ENCODE results near the gene ADGRF5.

ADGRF5 gene, protein sequence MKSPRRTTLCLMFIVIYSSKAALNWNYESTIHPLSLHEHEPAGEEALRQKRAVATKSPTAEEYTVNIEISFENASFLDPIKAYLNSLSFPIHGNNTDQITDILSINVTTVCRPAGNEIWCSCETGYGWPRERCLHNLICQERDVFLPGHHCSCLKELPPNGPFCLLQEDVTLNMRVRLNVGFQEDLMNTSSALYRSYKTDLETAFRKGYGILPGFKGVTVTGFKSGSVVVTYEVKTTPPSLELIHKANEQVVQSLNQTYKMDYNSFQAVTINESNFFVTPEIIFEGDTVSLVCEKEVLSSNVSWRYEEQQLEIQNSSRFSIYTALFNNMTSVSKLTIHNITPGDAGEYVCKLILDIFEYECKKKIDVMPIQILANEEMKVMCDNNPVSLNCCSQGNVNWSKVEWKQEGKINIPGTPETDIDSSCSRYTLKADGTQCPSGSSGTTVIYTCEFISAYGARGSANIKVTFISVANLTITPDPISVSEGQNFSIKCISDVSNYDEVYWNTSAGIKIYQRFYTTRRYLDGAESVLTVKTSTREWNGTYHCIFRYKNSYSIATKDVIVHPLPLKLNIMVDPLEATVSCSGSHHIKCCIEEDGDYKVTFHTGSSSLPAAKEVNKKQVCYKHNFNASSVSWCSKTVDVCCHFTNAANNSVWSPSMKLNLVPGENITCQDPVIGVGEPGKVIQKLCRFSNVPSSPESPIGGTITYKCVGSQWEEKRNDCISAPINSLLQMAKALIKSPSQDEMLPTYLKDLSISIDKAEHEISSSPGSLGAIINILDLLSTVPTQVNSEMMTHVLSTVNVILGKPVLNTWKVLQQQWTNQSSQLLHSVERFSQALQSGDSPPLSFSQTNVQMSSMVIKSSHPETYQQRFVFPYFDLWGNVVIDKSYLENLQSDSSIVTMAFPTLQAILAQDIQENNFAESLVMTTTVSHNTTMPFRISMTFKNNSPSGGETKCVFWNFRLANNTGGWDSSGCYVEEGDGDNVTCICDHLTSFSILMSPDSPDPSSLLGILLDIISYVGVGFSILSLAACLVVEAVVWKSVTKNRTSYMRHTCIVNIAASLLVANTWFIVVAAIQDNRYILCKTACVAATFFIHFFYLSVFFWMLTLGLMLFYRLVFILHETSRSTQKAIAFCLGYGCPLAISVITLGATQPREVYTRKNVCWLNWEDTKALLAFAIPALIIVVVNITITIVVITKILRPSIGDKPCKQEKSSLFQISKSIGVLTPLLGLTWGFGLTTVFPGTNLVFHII (N-terminal part only)

DNA sequence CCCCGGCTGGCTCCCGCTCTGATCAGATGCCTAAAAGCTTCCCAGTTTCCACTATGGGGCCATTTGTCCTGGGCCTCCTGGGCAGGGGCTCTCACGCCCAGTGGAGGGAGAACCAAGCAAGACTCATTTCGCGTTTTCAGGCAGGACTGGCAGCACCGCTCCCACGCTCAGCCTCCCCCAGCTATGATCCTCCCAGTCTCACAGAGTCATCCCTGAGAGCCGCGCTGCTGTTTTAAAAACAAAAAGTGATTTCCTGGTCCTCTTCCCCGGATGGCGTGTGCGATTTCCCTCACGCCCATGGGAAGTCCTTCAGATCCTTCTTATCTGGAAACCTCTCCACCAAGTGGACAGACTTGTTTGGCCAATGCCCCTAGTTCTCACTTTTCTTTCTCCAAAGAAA, at the start of gene ADGRF5:
ADGRF5 (minus strand) TSS at position 208 of the 400 bp plus-strand sequence. CDS start 15,176 bp downstream, outside the sequence.
- no peak for DNase-seq (ENCODE audit: low read depth in 2 of 2)

DNA sequence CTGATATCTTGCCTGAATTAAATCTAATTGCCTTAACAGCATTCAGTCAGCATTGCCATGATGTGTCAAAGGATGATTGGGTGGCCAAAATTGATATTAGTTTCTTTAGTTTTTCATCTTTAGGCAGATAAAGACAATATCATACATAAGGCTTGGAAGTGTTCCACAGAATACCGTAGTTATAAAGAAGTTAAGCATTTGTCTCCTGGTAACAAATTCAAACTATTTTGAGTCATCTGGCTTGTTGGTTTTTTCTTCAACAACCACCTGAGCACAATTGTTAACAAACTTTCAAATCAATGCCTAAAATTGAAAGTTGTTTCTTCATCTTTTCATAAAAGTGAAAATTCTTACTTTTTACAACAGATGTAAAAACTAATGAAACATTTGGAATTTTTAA, 47.5 kb upstream of the ADGRF5 start:
- no peak for DNase-seq (ENCODE audit: low read depth in 2 of 2)

DNA sequence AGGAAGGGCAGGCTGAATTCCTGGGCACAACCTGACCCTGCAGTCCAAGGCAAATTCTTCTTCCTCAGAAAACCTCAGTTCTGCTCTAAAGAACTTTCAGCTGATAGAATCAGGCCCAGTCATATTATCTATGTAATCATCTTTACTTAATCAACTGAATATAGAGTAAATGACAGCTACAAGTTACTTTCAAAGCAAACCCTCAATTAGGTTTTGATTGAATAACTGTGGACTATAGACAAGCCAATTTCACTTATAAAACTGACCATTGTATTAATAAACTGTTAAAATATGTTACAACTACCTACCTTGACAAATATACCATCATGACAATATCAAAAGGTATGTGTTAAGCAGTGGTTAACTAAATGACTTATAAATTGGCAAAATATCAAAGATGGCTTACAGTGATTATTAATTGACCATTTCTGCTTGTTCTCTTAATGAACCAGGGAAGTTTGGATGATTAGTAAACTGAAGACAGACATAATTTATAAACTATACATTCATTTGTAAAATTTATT, 46.1 kb upstream of the ADGRF5 start:
- DNase-seq (ENCODE audit: low read depth in 2 of 2): no peak

DNA sequence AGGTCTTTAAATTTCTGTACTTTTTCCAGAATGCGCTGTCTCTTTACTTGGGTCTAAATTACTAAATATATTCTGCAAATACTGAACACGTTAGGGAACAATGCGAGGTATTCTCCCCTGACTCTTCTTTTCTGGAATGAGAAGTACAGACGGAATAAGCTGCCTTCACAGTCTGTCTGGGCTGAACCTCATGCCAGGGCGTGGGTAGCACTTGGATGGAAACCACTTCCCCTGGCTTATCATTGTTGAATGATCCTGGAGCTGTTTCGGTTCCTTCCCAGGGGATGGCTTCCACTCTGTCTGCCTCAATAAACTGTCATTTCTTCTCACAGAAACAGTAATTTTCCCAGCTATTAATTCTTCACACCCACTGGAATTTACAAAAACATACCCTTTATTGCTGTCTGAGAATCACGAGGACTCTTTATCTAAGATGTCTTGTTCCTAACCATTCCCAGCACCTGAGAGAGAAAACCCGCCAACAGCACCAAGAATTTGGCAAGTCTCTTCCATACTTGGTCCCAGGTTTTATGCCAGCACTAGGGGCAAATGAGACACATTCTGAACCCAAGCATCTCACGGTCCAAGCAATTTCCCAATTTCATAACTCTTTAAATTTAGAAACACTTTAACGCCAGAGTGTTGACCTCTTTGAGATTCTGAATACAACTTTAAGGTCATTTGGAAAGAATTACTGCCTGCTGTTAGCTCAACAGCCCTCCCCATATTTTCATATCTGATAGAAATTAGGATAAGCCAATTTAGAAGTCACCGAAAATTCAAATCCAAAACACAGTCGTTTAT, 43.2 kb upstream of the ADGRF5 start:
- DNase-seq (ENCODE audit: low read depth in 2 of 2): no peak

DNA sequence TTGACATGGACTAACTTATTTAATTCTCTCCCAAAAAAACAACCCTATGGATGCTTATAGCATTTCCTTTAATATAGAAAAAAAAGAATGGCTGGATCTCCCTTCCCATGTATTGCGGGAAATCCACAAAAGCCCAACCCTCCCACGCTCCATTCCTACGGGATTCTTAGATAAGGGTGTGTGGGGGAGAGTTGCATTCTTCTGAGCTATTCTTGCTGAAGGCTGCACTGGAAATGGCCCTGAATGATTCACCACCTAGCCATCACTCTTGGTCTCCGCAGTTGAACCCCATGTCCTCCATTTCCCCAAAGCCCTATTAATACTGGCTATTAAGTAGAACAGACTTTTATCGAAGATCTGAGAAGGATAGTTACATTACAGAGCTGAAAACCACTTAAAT, 41.9 kb upstream of the ADGRF5 start:
- DNase-seq (ENCODE audit: low read depth in 2 of 2): no peak

DNA sequence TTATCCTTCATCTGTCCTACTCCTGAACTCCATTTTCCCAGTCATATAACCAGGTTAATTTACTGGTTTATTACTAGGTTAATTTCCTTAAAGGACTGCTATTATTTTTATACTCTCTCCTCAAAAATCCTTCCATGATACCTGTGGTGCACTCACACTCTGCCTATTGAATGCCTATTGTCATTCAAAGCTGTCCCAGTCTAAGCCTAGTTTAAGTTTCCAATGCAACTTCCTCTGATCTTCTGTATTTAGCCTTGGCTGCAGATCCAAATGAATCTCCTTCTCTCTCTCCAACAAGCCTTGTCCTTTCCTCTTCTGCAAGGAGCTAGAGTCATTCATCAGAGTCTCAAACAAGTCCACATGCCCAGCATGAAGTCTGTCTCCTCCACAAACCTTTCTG, 41.3 kb upstream of the ADGRF5 start:
- no peak for DNase-seq (ENCODE audit: low read depth in 2 of 2)

DNA sequence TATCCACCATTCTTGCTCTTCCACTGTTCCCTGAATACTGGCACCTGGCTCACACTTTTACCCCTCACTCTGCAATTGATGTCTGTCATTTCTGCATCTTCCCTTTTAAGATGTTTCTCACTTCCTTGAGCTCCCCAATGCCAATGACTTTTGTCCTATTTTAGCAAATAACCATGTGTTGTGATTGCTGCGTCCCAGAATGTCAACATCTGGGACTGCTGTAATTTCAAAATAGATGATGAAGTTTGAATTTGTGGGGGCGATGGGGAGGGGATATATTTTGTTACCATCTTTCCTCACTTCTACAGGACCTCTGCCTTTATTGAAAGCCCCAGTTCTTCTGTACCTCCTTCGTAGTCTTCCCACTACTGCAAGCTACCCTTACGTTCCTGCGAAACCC, 40.0 kb upstream of the ADGRF5 start:
- no peak for DNase-seq (ENCODE audit: low read depth in 2 of 2)

DNA sequence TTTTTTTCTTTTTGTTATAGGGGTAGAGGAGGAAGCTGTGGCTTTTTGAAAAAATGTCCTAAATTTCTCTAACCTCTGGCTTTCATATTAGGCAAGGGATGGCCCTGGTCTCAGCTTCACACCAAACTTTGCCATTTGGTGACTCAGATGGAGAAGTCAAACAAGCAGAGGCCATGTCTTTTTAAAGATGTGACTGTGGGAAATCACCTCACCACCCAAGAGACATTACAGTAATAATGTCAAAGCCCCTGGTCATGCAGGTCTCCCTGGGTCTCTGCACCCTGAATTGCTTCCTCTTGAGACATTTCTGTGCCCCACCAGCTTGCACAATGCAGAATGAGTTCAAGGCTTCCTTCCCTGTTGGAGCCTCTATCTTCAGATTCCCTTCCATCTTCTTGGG, 39.5 kb upstream of the ADGRF5 start:
- DNase-seq (ENCODE audit: low read depth in 2 of 2): no peak

DNA sequence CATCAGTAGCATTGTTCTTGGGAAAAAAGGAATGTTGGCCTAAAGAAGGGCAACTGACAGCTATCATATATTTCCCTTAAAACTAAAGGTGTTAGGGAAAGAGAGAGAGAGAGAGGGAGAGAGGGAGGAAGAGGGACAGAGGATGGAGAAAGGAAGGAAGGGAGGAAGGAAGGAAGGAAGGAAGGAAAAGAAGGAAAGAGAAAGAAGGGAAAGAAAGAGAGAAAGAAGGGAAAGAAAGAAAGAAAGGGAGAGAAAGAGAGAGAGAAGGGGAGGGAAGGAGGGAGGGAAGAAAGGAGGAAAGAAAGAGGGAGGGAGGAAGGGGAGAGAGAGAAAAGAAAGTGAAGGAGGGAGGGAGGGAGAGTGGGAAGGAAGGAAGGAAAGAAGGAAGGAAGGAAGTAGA, 37.7 kb upstream of the ADGRF5 start:
- DNase-seq (ENCODE audit: low read depth in 2 of 2): no peak

DNA sequence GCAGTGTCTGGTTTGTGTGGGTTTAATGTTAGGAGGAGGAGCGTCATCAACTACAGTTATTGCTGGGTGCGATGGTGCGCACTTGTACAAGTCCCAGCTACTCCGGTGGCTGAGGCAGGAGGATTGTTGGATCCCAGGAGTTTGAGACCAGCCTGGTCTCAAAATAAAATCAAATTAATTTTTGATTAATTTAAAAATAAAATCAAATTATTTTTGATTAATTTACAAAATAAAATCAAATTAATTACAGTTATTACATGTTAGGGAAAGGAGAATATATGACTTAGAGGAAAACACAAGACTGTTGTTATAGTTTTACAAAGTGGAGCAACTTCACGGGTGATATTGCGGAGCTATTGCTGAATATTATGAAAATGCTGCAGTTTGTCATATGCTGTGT, 34.7 kb upstream of the ADGRF5 start:
- DNase-seq (ENCODE audit: low read depth in 2 of 2): no peak

DNA sequence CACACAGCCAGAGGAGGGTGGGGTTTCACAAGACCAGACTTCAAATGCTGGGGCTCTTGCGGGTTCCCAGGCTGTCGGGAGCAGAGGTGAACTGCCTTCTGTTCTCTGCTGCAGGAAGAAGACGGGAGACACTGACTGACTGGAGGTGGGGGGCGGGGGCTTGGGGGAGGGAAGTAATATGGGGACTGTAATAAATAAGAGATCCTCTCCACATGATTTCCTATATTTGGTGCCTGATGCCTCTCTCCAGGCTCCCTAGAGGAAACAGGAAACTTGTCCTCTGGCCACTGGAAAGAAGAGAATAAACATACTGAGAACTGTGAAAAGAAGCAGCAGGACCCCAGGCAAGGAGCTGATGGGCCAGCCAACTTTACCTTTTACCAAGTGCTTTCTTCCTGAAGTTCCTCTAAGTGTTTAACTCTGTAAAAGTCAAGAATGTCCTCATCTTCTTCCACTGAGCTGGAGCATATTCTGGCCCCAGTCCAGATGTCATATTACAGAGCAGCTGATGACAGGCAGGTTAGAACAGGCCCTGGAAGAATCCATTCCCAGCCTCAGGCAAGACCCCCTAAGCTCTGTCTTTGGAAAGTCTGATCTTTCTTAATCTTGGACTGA, 33.2 kb upstream of the ADGRF5 start:
- no peak for DNase-seq (ENCODE audit: low read depth in 2 of 2)

DNA sequence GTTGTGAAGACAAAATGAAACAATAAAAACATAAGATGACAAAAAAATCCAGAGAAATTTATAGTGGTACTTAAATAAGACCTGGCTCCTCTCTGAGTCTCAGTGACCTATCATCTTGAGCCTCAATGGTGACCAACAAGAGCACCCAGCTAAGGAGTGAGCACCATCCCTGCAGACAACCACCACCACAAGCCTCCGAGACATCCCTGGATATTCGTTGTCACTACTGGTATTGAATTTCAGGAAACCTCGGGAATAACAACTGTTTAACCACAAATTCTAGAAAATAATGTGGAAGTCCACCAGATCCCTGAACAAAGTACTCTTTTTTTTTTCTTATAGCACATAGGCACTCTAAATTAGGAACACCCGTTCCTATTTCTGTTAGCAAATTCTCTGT, 32.2 kb upstream of the ADGRF5 start:
- no peak for DNase-seq (ENCODE audit: low read depth in 2 of 2)

DNA sequence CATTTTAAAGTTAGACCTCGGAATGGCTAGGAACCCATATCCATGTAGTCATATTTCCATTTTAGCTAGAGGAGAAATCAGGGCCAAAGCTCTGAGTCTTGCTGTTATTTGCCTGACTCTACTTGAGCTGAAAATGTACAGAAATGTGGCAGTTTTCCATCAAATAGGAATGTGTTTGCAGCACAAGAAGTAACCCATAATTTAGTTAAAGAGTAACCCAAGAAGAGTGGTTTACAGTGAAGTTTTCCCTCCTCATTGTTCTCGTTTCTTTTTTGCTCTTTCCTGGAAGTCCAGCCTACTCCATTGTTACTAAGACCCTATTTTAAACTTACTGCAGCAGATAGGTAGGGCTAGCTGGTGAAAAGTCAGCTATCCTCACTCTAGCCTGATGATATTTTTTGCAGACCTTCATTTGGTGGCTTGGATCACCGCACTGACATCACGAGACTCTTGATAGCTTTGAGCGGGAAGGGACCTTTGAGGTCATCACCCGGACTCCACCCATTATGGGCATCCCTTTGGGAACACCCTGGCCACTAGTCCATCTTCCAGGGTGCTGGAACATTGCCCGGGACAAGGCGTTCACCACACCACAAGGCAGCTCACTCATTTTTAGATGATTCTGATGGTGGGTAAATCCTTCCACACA, 28.0 kb upstream of the ADGRF5 start:
- DNase-seq (ENCODE audit: low read depth in 2 of 2): no peak

DNA sequence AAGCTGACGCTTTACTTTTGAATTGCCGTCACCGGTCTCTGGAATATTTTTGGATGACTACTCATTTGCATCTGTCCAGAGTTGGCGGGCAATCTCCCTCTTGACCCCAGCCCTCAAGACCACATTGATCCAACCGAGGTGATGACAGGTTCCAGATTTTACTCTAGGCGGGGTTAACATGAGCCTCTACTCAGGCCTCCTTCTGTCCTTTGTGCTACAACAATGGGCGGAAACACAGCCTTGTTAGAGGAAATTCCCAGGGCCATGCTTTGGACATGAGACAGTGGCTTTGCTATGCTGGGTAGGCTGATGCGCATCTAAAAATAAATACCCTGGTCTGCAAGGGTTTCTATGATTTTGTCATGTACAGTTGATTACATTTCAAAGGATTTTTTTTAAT, 27.0 kb upstream of the ADGRF5 start:
- no peak for DNase-seq (ENCODE audit: low read depth in 2 of 2)

DNA sequence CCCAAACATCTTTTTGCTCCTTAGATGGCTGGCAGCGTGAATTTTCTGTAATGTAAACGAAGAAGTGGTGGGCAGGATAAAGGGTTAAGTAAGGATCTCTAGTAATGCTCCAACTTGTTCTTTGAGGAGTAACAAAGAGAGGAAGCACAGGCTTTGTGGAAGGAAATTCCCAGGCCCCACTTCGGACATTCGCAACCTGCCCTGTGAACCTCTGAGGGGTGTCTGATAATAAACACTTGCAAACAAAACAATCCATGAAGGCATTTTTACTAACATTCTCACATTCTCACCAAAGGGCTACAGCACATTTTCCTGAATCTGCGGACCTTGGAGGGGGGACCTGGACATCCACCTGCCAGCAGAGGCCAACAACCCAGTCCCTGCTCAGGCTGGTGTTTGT, 25.8 kb upstream of the ADGRF5 start:
- DNase-seq (ENCODE audit: low read depth in 2 of 2): no peak

DNA sequence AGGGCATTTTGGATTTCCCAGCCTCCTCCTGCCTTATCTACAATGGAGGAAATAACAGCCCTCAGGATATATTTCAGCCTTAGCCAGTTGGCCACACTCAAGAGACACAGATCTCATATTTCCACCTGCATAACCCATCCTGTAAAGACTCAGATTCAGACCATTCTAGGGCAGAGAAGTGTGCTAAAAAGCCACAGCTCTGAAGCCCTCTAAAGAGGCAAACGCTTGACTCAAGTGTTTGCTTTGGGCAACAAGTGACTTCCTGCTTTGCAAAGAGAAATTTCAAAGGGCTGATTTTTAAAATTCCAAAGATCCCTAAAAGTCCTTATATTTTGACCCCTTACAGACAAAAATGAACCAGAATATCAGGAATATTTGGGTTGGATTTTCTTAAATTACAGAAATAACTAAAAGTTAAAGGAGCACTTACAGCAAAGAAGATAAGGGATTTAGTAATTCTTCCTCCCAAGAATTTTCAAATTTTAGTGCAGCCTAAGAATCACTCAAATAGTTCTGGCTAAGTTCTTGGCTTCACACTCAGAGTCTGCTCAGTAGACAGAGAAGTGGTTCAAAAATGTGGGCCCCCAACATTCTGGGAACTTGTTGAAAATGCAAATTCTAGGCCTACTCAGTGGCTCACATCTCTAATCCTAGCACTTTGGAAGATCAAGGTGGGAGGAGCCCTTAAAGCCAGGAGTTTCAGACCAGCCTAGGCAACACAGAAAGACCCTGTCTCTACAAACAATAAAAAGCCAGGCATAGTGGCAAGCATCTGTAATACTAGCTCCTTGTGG, 18.9 kb upstream of the ADGRF5 start:
- DNase-seq (ENCODE audit: low read depth in 2 of 2): no peak

DNA sequence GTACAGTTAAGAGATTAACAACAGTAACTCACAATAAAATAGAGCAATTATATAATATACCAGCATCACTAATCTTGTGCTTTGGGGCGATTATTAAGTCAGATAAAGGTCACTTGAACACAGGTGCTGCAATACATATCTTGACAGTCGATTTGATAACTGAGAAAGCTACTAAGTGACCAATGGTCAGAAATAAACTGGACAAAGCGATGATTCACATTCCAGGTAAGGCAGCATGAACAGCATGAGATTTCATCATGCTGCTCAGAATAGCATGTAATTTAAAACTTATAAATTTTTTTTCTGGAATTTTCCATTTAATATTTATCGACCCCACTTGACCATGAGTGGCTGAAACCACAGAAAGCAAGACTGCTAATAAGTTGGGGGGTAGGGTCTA, 15.9 kb upstream of the ADGRF5 start:
- DNase-seq (ENCODE audit: low read depth in 2 of 2): no peak

DNA sequence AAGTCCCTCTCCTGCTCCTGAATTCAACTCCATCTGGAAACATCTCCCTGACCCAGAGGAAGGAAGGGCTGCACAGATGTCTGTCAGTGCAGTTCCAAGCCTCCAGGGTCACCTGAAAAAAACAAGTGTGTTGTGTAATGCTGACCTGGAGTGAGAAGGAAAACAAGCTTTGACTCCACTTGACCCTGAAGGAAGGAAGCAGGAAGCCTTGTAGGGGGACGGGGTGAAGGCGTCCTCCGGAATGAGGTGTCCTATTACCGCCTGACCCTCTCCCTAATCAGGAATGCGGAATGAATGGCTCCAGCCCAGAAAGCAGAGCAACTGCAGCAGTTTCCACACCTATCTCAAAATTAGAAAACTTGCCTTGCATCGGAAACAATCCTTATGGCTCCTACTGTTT, 13.9 kb upstream of the ADGRF5 start:
- DNase-seq (ENCODE audit: low read depth in 2 of 2): no peak

DNA sequence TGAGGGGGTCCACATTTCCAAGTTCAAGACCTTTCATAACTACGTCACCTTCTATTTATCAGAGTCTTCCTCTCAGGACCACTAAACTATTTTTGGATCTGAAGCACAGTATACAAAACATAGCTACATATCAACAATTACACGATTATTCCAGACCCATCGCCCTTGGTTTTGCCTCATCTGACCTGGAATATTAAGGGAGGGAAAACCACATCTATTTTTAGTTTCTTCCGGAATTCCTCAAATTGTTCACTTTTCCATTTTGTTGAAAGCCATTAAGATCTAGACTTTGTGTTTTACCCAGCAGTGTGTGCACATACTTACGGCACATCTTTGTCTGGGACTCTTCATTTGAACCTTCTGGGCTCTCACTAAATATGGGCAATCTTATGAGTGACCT, 12.0 kb upstream of the ADGRF5 start:
- no peak for DNase-seq (ENCODE audit: low read depth in 2 of 2)

All from stimulated activated CD8-positive, alpha-beta memory T cell treated with anti-CD3 and anti-CD28 coated beads, Interleukin-2, amount 100 ng/mL, for 1 hour (primary cell).